Myometrial cell (primary cell): Measurements from ENCODE around the gene APC. TPM values are rescaled to one million over a fixed set of nuclear protein-coding genes. Genes with fewer than 3 reads are reported as not detected.

Experiments
- total RNA-seq: library from RNA; depleted of rRNA; stranded (reverse); fragments of >200 nt; gene quantifications from 2 replicates; pipeline ENCODE4 v1.2.3, GENCODE V29; 2015

The APC gene
- total RNA-seq = 14.4 and 23.2 TPM in 2 replicates

GRCh38 chr5:112737463-112738190 is at the start of gene APC:
Gene APC (plus strand): TSS chr5:112737885. CDS start chr5:112754891, 17,006 bp downstream.

GRCh38 chr5:112860929-112861637 is 123.4 kb downstream of the APC start, which contains the start of gene SRP19:
Gene SRP19 (plus strand): TSS chr5:112861287. CDS start chr5:112861377, 90 bp downstream.

Other genes with a start within 250 kb of the APC start
- gene SRP19, start 123.4 kb downstream of the APC start, total RNA-seq = 34.0 and 61.0 TPM in 2 replicates
- 45.8 and 57.2 TPM in 2 replicates for gene REEP5, start 184.3 kb downstream of the APC start, total RNA-seq
- 14.7 and 39.7 TPM in 2 replicates for gene DCP2, start 238.9 kb downstream of the APC start, total RNA-seq